GM13976 (cell line): ENCODE results near the gene GPSM1.

Experiments
- DNase-seq: peaks from one replicate; pipeline ENCODE4 v3.0.0; 2012; ENCODE audit warnings: low spot score
- in situ Hi-C: fragments of 300-500 bp; cut with MboI; formaldehyde crosslinking; loops from one replicate; pipeline ENCODE4 v1.12.0; 2022; ENCODE audit warnings: low sequenced_read_pairs, mixed read lengths, inconsistent platforms; ENCODE audit not compliant: unreplicated experiment
- TF ChIP-seq, protein P1 (sequence below): IDR thresholded peaks from 2 replicates; pipeline ENCODE4 v1.5.1; 2012; ENCODE audit warnings: borderline replicate concordance, mild to moderate bottlenecking; ENCODE audit not compliant: insufficient read depth; ENCODE audit errors: extremely low read depth, missing control alignments, control extremely low read depth

The GPSM1 gene

GRCh38 chr9:136392538-136393449 lies 65.5 kb downstream of the GPSM1 start:
- in situ Hi-C loops: no loop called here
- no peak for DNase-seq
- TF ChIP-seq, protein P1, sequence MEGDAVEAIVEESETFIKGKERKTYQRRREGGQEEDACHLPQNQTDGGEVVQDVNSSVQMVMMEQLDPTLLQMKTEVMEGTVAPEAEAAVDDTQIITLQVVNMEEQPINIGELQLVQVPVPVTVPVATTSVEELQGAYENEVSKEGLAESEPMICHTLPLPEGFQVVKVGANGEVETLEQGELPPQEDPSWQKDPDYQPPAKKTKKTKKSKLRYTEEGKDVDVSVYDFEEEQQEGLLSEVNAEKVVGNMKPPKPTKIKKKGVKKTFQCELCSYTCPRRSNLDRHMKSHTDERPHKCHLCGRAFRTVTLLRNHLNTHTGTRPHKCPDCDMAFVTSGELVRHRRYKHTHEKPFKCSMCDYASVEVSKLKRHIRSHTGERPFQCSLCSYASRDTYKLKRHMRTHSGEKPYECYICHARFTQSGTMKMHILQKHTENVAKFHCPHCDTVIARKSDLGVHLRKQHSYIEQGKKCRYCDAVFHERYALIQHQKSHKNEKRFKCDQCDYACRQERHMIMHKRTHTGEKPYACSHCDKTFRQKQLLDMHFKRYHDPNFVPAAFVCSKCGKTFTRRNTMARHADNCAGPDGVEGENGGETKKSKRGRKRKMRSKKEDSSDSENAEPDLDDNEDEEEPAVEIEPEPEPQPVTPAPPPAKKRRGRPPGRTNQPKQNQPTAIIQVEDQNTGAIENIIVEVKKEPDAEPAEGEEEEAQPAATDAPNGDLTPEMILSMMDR: no peak

GRCh38 chr9:136393531-136393930 lies 66.2 kb downstream of the GPSM1 start:
- TF ChIP-seq, protein P1: no peak
- in situ Hi-C loops: no loop called here
- no peak for DNase-seq

- in situ Hi-C loops: no loop called here
- TF ChIP-seq, protein P1: no peak
- no peak for DNase-seq
Measured at GRCh38 chr9:136394312-136395019, 67.1 kb downstream of the GPSM1 start.

DNA sequence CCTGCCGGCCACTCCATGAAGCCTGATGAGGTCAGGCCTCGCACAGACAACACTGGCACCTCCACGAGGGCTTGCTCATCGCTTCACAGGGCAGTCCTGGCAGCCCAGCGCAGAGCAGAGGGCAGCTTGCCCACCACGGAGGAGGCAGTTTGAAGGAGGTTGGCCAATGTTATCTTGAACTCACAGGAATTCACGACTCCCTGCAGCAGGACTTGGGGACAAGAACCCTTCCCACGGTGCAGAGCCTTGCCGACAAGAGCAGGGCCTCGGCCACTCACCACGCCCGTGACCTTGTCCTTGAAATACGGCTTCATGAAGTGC lies 67.6 kb downstream of the GPSM1 start:
- TF ChIP-seq, protein P1: no peak
- in situ Hi-C loops: no loop called here
- DNase-seq: no peak

GRCh38 chr9:136395345-136396218 lies 68.2 kb downstream of the GPSM1 start:
- in situ Hi-C loops: no loop called here
- TF ChIP-seq, protein P1: no peak
- no peak for DNase-seq

- TF ChIP-seq, protein P1: no peak
- in situ Hi-C loops: no loop called here
- no peak for DNase-seq
Measured at GRCh38 chr9:136396219-136396515, 68.8 kb downstream of the GPSM1 start.
